WTC11 (cell line): Measurements from ENCODE around the gene PLA2G1B. TPM values are rescaled to one million over a fixed set of nuclear protein-coding genes. Genes with fewer than 3 reads are reported as not detected.

ENCODE experiments used
- ATAC-seq: fragments of 200-7000 bp; cut with Tn5 transposase; 2 replicates; pipeline ENCODE4 v1.10.0; 2021; ENCODE audit warnings: mild to moderate bottlenecking, moderate library complexity
- CTCF ChIA-PET: fragments of 300-600 bp; sonication (Branson Sonifier 250); formaldehyde crosslinking; loops from one replicate; lab custom pipeline; 2021; ENCODE audit warnings: antibody characterized with exemption; lab: Charles Lee
- POLR2A ChIA-PET: fragments of 350-600 bp; sonication (Branson Sonifier 250); formaldehyde crosslinking; loops from one replicate; lab custom pipeline; 2021; ENCODE audit warnings: antibody characterized with exemption; lab: Charles Lee
- DNase-seq: peaks from one replicate; pipeline ENCODE4 v3.0.0; 2021; ENCODE audit warnings: low spot score
- H3K27ac Mint-ChIP-seq: 2 replicates; pipeline ENCODE4 v1.8.0; 2021; ENCODE audit warnings: mixed read lengths
- H3K27me3 Mint-ChIP-seq: 2 replicates; pipeline ENCODE4 v1.8.0; 2021; ENCODE audit warnings: low read depth, mild to moderate bottlenecking, moderate library complexity, mixed read lengths
- H3K36me3 Mint-ChIP-seq: 2 replicates; pipeline ENCODE4 v1.8.0; 2021; ENCODE audit warnings: mixed read lengths
- H3K4me1 Mint-ChIP-seq: 2 replicates; pipeline ENCODE4 v1.8.0; 2022; ENCODE audit warnings: mixed read lengths
- H3K4me3 Mint-ChIP-seq: 2 replicates; pipeline ENCODE4 v1.8.0; 2021; ENCODE audit warnings: mild to moderate bottlenecking, moderate library complexity, mixed read lengths
- H3K9me3 Mint-ChIP-seq: 2 replicates; pipeline ENCODE4 v1.8.0; 2021; ENCODE audit warnings: mixed read lengths
- ATF3 ChIP-seq: sonication (generic); formaldehyde crosslinking; conservative IDR thresholded peaks from 2 replicates; pipeline ENCODE4 v1.8.1; 2022; ENCODE audit warnings: mild to moderate bottlenecking, missing genetic modification reagents
- CBFB ChIP-seq: sonication (generic); formaldehyde crosslinking; IDR thresholded peaks from 2 replicates; pipeline ENCODE4 v1.8.1; 2022; ENCODE audit warnings: mild to moderate bottlenecking, low read depth, missing genetic modification reagents
- CDX4 ChIP-seq: fragments of 250-450 bp; sonication (Bioruptor Pico); IDR thresholded peaks from 2 replicates; pipeline ENCODE4 v1.9.0; 2021; ENCODE audit warnings: moderate library complexity, mild to moderate bottlenecking, inconsistent platforms, borderline replicate concordance
- CREB1 ChIP-seq: sonication (generic); formaldehyde crosslinking; IDR thresholded peaks from 2 replicates; pipeline ENCODE4 v1.8.0; 2023; ENCODE audit warnings: mild to moderate bottlenecking, missing genetic modification reagents
- ETV6 ChIP-seq: sonication (generic); formaldehyde crosslinking; IDR thresholded peaks from 2 replicates; pipeline ENCODE4 v1.8.1; 2022; ENCODE audit warnings: mild to moderate bottlenecking, missing genetic modification reagents
- FOXJ3 ChIP-seq: sonication (generic); formaldehyde crosslinking; IDR thresholded peaks from 2 replicates; pipeline ENCODE4 v1.9.0; 2021; ENCODE audit warnings: missing genetic modification reagents, mild to moderate bottlenecking, borderline replicate concordance
- GABPB1 ChIP-seq: sonication (generic); formaldehyde crosslinking; IDR thresholded peaks from 2 replicates; pipeline ENCODE4 v1.8.1; 2023; ENCODE audit warnings: mild to moderate bottlenecking, missing genetic modification reagents
- JAZF1 ChIP-seq: fragments of 250-450 bp; sonication (Bioruptor Pico); IDR thresholded peaks from 2 replicates; pipeline ENCODE4 v1.9.0; 2021; ENCODE audit warnings: moderate library complexity, mild to moderate bottlenecking, inconsistent platforms
- NFATC4 ChIP-seq: fragments of 250-450 bp; sonication (Bioruptor Pico); IDR thresholded peaks from 2 replicates; pipeline ENCODE4 v1.9.0; 2021; ENCODE audit warnings: mild to moderate bottlenecking
- NR1H2 ChIP-seq: sonication (generic); formaldehyde crosslinking; IDR thresholded peaks from 2 replicates; pipeline ENCODE4 v1.9.0; 2021; ENCODE audit warnings: mild to moderate bottlenecking, moderate library complexity, missing genetic modification reagents
- RORB ChIP-seq: fragments of 250-450 bp; sonication (Bioruptor Pico); IDR thresholded peaks from 2 replicates; pipeline ENCODE4 v1.9.0; 2021; ENCODE audit warnings: mild to moderate bottlenecking
- SMAD4 ChIP-seq: sonication (generic); formaldehyde crosslinking; IDR thresholded peaks from 2 replicates; pipeline ENCODE4 v1.8.0; 2022; ENCODE audit warnings: mild to moderate bottlenecking, missing genetic modification reagents
- SP1 ChIP-seq: sonication (generic); formaldehyde crosslinking; conservative IDR thresholded peaks from 2 replicates; pipeline ENCODE4 v1.8.1; 2022; ENCODE audit warnings: missing genetic modification reagents
- ZBTB21 ChIP-seq: sonication (generic); formaldehyde crosslinking; IDR thresholded peaks from 2 replicates; pipeline ENCODE4 v1.8.1; 2023; ENCODE audit warnings: mild to moderate bottlenecking, missing genetic modification reagents, borderline replicate concordance
- ZNF121 ChIP-seq: sonication (generic); formaldehyde crosslinking; IDR thresholded peaks from 2 replicates; pipeline ENCODE4 v1.8.0; 2023; ENCODE audit warnings: missing genetic modification reagents
- ZNF396 ChIP-seq: fragments of 250-450 bp; sonication (Bioruptor Pico); IDR thresholded peaks from 2 replicates; pipeline ENCODE4 v1.8.0; 2021; ENCODE audit warnings: mild to moderate bottlenecking, moderate library complexity, borderline replicate concordance
- ZNF416 ChIP-seq: fragments of 250-450 bp; sonication (Bioruptor Pico); IDR thresholded peaks from 2 replicates; pipeline ENCODE4 v1.9.0; 2021; ENCODE audit warnings: mild to moderate bottlenecking, inconsistent platforms
- ZNF423 ChIP-seq: fragments of 250-450 bp; sonication (Bioruptor Pico); IDR thresholded peaks from 2 replicates; pipeline ENCODE4 v2.1.2; 2022; ENCODE audit warnings: mild to moderate bottlenecking, moderate library complexity
- total RNA-seq: library from RNA; stranded (reverse); gene quantifications from 3 replicates; pipeline ENCODE4 v1.2.3, GENCODE V29; 2021
- TF ChIP-seq, protein P1 (sequence below): sonication (generic); formaldehyde crosslinking; IDR thresholded peaks from 2 replicates; pipeline ENCODE4 v1.8.1; 2023; ENCODE audit warnings: mild to moderate bottlenecking, missing genetic modification reagents, moderate library complexity
- TF ChIP-seq, protein P2 (sequence below): sonication (generic); formaldehyde crosslinking; IDR thresholded peaks from 2 replicates; pipeline ENCODE4 v1.8.0; 2023; ENCODE audit warnings: mild to moderate bottlenecking, missing genetic modification reagents

PLA2G1B gene
- total RNA-seq, 1 experiment from 2014 or later = 1.8 TPM

GRCh38 chr12:120364487-120364886 is 36.9 kb upstream of the PLA2G1B start:
- no peak for TF ChIP-seq NFATC4 (CRISPR knock-in tag)
- no peak for TF ChIP-seq ATF3 (CRISPR knock-in tag)
- no peak for TF ChIP-seq CREB1
- TF ChIP-seq ZBTB21 = no peak
- TF ChIP-seq FOXJ3 (CRISPR knock-in tag) = no peak
- TF ChIP-seq ZNF396 (CRISPR knock-in tag) = no peak
- no peak for TF ChIP-seq SMAD4 (CRISPR knock-in tag)
- TF ChIP-seq RORB (CRISPR knock-in tag) = no peak
- no peak for TF ChIP-seq JAZF1
- TF ChIP-seq, all 79 proteins: peak for 0
- Mint-ChIP-seq H3K4me1 (peaks cover 61% of the 10 kb centered on the region), H3K4me3 (no peak overlapping the region), H3K27ac (no peak overlapping the region), H3K9me3 (no peaks in the 10 kb centered on the region), H3K36me3 (peaks cover 12% of the 10 kb centered on the region), H3K27me3 (peaks cover 1% of the 10 kb centered on the region)
- ATAC-seq = no peak
- POLR2A ChIA-PET = no interaction called here
- CTCF ChIA-PET = interaction anchor here (0.8 to 1.2 kb wide), 3 partner anchors 30 to 136 kb away, joined by 3 read pairs; partner anchors contain the start of gene SRSF9
- no peak for DNase-seq

- Mint-ChIP-seq H3K27me3 (no peaks in the 10 kb centered on the region), H3K27ac (no peak overlapping the region; the same call in 1 of the 2 replicates), H3K9me3 (no peaks in the 10 kb centered on the region), H3K36me3 (peaks cover 15% of the 10 kb centered on the region), H3K4me3 (no peak overlapping the region), H3K4me1 (peaks cover 70% of the 10 kb centered on the region)
- TF ChIP-seq, protein P1, sequence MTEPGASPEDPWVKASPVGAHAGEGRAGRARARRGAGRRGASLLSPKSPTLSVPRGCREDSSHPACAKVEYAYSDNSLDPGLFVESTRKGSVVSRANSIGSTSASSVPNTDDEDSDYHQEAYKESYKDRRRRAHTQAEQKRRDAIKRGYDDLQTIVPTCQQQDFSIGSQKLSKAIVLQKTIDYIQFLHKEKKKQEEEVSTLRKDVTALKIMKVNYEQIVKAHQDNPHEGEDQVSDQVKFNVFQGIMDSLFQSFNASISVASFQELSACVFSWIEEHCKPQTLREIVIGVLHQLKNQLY (CRISPR knock-in tag) = no peak
- peak; percentile 43; the same call in 1 of the 2 replicates for TF ChIP-seq ZNF121
- no peak for DNase-seq
- ChIA-PET CTCF (interaction anchor here (0.6 to 2.9 kb wide), 3 partner anchors 18 to 67 kb away, joined by 4 to 28 read pairs (median 4); no protein-coding TSS in a partner anchor), POLR2A (interaction anchor here (0.6 kb wide), 1 partner anchor 33 kb away, joined by 4 read pairs; no protein-coding TSS in a partner anchor)
- no peak for ATAC-seq
Measured at GRCh38 chr12:120363274-120363855, 35.8 kb upstream of the PLA2G1B start.

DNA sequence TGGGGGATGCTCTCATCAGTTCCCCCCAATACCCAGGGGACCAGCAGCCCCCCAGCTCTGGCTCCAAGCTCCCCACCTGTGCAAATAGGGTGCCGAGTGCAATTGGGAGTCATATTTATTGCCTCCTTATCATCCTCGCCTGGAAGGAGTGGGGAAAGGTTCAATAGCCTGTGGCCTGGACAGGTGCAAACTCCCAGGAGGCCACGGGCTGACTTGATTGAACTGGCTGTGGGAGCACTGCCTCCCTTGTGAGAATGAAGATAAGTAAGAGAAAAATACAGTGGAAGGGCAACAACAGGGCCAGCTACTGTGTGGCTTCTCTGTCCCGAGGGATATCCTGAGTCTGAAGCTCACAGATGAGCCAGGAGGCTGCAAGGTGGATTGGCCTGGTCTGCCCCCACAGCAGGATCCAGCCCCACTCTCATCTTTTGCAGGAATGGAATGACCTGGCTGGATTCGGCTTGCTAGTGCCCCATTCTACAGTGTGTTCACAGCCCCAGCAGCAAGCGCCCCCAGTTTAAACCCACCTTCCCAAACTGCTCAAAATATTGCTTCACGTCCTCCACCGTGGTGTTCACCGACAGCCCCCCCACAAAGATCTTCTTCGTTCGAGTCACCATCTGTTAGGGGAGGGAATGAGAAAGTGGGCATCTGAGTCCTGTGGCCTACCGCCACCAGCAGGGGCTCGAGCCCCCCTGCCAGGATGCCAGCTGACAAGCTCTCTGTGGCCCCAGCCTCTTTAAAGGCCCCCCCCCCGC is 35.1 kb upstream of the PLA2G1B start:
- ChIA-PET CTCF (interaction anchor here (0.6 to 2.9 kb wide), 8 partner anchors 16 to 104 kb away, joined by 3 to 28 read pairs (median 4); partner anchors contain the start of gene COX6A1), POLR2A (interaction anchor here (0.6 to 1.5 kb wide), 4 partner anchors 21 to 75 kb away, joined by 4 to 5 read pairs (median 4); partner anchors contain the start of gene COX6A1)
- no peak for DNase-seq
- Mint-ChIP-seq H3K4me1 (peaks cover 72% of the 10 kb centered on the region), H3K27me3 (no peaks in the 10 kb centered on the region), H3K9me3 (no peaks in the 10 kb centered on the region), H3K27ac (peak overlapping the region; percentile 82), H3K36me3 (peaks cover 22% of the 10 kb centered on the region), H3K4me3 (peak overlapping the region; percentile 71)
- no peak for ATAC-seq
- TF ChIP-seq NR1H2 (CRISPR knock-in tag) = no peak

GRCh38 chr12:120361506-120362208 is 34.1 kb upstream of the PLA2G1B start:
- Mint-ChIP-seq H3K9me3 (no peaks in the 10 kb centered on the region), H3K36me3 (peaks cover 31% of the 10 kb centered on the region), H3K27ac (peak overlapping the region; percentile 82), H3K27me3 (no peaks in the 10 kb centered on the region), H3K4me1 (peaks cover 62% of the 10 kb centered on the region), H3K4me3 (peak overlapping the region; percentile 71)
- ATAC-seq = peak; percentile 80
- peak; percentile 93 for DNase-seq
- ChIA-PET POLR2A (interaction anchor here (0.5 to 1.5 kb wide), 7 partner anchors 9 to 76 kb away, joined by 3 to 8 read pairs (median 4); partner anchors contain the start of gene COX6A1), CTCF (interaction anchor here (0.5 to 2.9 kb wide), 17 partner anchors 8 to 712 kb away, joined by 3 to 28 read pairs (median 4); partner anchors contain the start of genes COX6A1, PLA2G1B and SIRT4)
- TF ChIP-seq ZNF416 (CRISPR knock-in tag) (no peak), ZNF423 (CRISPR knock-in tag) (no peak; the same call in none of the 2 replicates), SP1 (CRISPR knock-in tag) (peak; percentile 44; the same call in 1 of the 2 replicates), CBFB (CRISPR knock-in tag) (no peak), CDX4 (CRISPR knock-in tag) (no peak), RORB (CRISPR knock-in tag) (no peak), ATF3 (CRISPR knock-in tag) (no peak), ETV6 (CRISPR knock-in tag) (peak; percentile 73), GABPB1 (CRISPR knock-in tag) (no peak)
- TF ChIP-seq, protein P2, sequence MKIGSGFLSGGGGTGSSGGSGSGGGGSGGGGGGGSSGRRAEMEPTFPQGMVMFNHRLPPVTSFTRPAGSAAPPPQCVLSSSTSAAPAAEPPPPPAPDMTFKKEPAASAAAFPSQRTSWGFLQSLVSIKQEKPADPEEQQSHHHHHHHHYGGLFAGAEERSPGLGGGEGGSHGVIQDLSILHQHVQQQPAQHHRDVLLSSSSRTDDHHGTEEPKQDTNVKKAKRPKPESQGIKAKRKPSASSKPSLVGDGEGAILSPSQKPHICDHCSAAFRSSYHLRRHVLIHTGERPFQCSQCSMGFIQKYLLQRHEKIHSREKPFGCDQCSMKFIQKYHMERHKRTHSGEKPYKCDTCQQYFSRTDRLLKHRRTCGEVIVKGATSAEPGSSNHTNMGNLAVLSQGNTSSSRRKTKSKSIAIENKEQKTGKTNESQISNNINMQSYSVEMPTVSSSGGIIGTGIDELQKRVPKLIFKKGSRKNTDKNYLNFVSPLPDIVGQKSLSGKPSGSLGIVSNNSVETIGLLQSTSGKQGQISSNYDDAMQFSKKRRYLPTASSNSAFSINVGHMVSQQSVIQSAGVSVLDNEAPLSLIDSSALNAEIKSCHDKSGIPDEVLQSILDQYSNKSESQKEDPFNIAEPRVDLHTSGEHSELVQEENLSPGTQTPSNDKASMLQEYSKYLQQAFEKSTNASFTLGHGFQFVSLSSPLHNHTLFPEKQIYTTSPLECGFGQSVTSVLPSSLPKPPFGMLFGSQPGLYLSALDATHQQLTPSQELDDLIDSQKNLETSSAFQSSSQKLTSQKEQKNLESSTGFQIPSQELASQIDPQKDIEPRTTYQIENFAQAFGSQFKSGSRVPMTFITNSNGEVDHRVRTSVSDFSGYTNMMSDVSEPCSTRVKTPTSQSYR = 0 out of 2 replicates have a peak, but pooled peaks have one; percentile 19
